ENCODE measurements around the gene GCSAM.

GCSAM gene, protein sequence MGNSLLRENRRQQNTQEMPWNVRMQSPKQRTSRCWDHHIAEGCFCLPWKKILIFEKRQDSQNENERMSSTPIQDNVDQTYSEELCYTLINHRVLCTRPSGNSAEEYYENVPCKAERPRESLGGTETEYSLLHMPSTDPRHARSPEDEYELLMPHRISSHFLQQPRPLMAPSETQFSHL

DNA sequence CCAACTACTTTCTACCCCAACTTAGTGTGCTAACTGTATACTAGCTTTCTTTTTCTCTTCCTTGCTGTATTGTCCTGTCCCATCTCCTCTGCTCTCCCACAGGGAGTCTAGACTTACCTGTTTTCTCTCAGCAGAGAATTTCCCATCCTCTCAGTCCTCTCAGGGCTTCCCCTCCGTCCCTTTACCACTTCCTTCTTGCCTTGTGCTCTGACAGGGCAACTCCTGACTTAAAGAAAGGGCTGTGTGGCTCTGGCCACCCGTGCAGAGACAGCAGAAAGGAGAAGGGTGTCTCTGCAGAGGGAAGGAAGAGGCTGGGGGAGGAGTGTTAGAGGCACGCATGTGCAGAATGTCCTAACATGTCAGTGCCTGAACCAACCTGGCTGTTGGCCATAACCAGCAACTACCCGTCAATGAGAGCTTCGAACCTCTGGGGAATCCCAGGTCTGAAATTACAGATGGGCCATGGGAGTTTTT, at the start of gene GCSAM:
TSS of gene GCSAM (minus strand) at position 274 of the 474 bp plus-strand sequence. CDS start at position 146, 128 bp downstream.
- Histone ChIP-seq H3K9me2 (replicated peaks; ENCODE audit: insufficient read depth, low read length) (no peaks in the 10 kb centered on the region), H3K27ac (ENCODE audit: low read depth, low read length) (peak within 1 kb of the TSS; percentile 94), H3K9me3 (ENCODE audit: insufficient read depth, low read length) (no peaks in the 10 kb centered on the region), H3K36me3 (ENCODE audit: low read length) (peaks cover 15% of the 10 kb centered on the region), H4K20me1 (ENCODE audit: low read depth, low read length) (no peaks in the 10 kb centered on the region), H3K27me3 (ENCODE audit: low read length) (no peaks in the 10 kb centered on the region), H3F3A (ENCODE audit: insufficient read depth) (peaks cover 79% of the 10 kb centered on the region), H3K79me2 (ENCODE audit: insufficient read depth, low read length) (peaks cover 53% of the 10 kb centered on the region), H2AFZ (ENCODE audit: low read depth, low read length, severe bottlenecking) (no peak within 1 kb of the TSS), H3K4me3 (ENCODE audit: insufficient read depth, low read length, poor library complexity, severe bottlenecking) (peak within 1 kb of the TSS; percentile 91), H3K4me2 (ENCODE audit: low read depth, low read length, poor library complexity, severe bottlenecking) (peak within 1 kb of the TSS; percentile 95), H3K9ac (ENCODE audit: low read length) (peak within 1 kb of the TSS; percentile 86)
- TF ChIP-seq, protein P1, sequence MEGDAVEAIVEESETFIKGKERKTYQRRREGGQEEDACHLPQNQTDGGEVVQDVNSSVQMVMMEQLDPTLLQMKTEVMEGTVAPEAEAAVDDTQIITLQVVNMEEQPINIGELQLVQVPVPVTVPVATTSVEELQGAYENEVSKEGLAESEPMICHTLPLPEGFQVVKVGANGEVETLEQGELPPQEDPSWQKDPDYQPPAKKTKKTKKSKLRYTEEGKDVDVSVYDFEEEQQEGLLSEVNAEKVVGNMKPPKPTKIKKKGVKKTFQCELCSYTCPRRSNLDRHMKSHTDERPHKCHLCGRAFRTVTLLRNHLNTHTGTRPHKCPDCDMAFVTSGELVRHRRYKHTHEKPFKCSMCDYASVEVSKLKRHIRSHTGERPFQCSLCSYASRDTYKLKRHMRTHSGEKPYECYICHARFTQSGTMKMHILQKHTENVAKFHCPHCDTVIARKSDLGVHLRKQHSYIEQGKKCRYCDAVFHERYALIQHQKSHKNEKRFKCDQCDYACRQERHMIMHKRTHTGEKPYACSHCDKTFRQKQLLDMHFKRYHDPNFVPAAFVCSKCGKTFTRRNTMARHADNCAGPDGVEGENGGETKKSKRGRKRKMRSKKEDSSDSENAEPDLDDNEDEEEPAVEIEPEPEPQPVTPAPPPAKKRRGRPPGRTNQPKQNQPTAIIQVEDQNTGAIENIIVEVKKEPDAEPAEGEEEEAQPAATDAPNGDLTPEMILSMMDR (IDR thresholded peaks at IDR 0.05; ENCODE audit: insufficient read depth, low read length, poor library complexity, severe bottlenecking): no peak
- TF ChIP-seq EZH2phosphoT487 (conservative IDR thresholded peaks at IDR 0.05; ENCODE audit: low read length): no peak

DNA sequence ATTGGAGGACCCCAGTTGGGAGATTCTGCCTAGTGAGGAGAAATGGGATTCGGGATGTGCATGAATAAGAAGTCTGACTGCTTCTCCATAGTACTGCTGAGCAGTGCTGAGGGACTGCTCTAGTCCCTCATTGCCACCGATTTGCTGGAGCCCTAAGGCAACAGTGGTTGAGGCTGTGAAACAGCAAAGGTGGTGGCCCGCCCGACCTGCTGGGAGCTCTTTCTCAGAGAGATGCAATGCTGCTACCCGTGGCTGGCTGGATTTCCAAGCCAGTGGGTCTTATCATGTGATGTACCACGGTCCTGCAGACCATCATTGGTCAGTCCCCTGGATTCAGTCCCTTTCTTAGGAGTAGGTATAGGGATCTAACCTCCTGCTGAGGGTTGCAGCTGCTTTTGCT, 42.6 kb upstream of the GCSAM start:
- no peaks in the 10 kb centered on the region for H3K9me3 ChIP-seq (ENCODE audit: insufficient read depth, low read length)
- H3K79me2 ChIP-seq (ENCODE audit: insufficient read depth, low read length): no peaks in the 10 kb centered on the region
- H3K27me3 ChIP-seq (ENCODE audit: low read length): no peaks in the 10 kb centered on the region
- no peak overlapping the region for H3K9ac ChIP-seq (ENCODE audit: low read length)
- no peaks in the 10 kb centered on the region for H3F3A ChIP-seq (ENCODE audit: insufficient read depth)
- no peak overlapping the region for H2AFZ ChIP-seq (ENCODE audit: low read depth, low read length, severe bottlenecking)
- H3K4me3 ChIP-seq (ENCODE audit: insufficient read depth, low read length, poor library complexity, severe bottlenecking): no peak overlapping the region
- H3K27ac ChIP-seq (ENCODE audit: low read depth, low read length): no peak overlapping the region
- no peaks in the 10 kb centered on the region for H3K9me2 ChIP-seq (replicated peaks; ENCODE audit: insufficient read depth, low read length)
- TF ChIP-seq, protein P1 (IDR thresholded peaks at IDR 0.05; ENCODE audit: insufficient read depth, low read length, poor library complexity, severe bottlenecking): no peak
- TF ChIP-seq EZH2phosphoT487 (conservative IDR thresholded peaks at IDR 0.05; ENCODE audit: low read length): no peak
- no peaks in the 10 kb centered on the region for H4K20me1 ChIP-seq (ENCODE audit: low read depth, low read length)
- H3K4me2 ChIP-seq (ENCODE audit: low read depth, low read length, poor library complexity, severe bottlenecking): no peak overlapping the region
- H3K36me3 ChIP-seq (ENCODE audit: low read length): no peaks in the 10 kb centered on the region

DNA sequence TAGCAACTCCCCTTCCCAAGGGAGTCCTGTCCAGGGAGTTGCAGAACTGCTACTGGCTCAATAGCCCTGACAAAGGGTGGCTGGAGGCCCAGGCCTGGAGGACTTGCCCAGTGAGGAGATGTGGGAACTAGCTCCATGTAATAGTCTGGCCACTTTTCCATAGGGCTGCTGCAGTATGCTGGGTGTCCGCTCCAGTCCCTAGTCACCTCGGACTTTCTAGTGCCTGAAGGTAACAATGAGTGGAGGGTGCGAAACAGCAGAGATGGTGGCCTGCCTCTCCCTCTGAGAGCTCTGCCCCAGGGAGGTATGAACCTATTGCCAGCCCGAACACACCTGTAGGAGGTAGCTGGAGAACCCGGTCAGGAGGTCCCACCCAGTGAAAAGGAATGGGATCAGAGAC, 42.0 kb upstream of the GCSAM start:
- no peaks in the 10 kb centered on the region for H3K9me2 ChIP-seq (replicated peaks; ENCODE audit: insufficient read depth, low read length)
- H3F3A ChIP-seq (ENCODE audit: insufficient read depth): no peaks in the 10 kb centered on the region; the same call in 1 of the 2 replicates
- no peak overlapping the region for H3K4me2 ChIP-seq (ENCODE audit: low read depth, low read length, poor library complexity, severe bottlenecking)
- H3K9me3 ChIP-seq (ENCODE audit: insufficient read depth, low read length): no peaks in the 10 kb centered on the region
- no peak overlapping the region for H3K9ac ChIP-seq (ENCODE audit: low read length)
- H4K20me1 ChIP-seq (ENCODE audit: low read depth, low read length): no peaks in the 10 kb centered on the region
- H3K79me2 ChIP-seq (ENCODE audit: insufficient read depth, low read length): no peaks in the 10 kb centered on the region
- no peak overlapping the region for H2AFZ ChIP-seq (ENCODE audit: low read depth, low read length, severe bottlenecking)
- no peaks in the 10 kb centered on the region for H3K36me3 ChIP-seq (ENCODE audit: low read length)
- H3K27me3 ChIP-seq (ENCODE audit: low read length): no peaks in the 10 kb centered on the region
- H3K4me3 ChIP-seq (ENCODE audit: insufficient read depth, low read length, poor library complexity, severe bottlenecking): no peak overlapping the region
- no peak overlapping the region for H3K27ac ChIP-seq (ENCODE audit: low read depth, low read length)
- TF ChIP-seq, protein P1 (IDR thresholded peaks at IDR 0.05; ENCODE audit: insufficient read depth, low read length, poor library complexity, severe bottlenecking): no peak
- TF ChIP-seq EZH2phosphoT487 (conservative IDR thresholded peaks at IDR 0.05; ENCODE audit: low read length): no peak

All from SU-DHL-6 (cell line).